GM23248 (cell line): ENCODE measurements around the gene LRP4. TPM values are rescaled to one million over a fixed set of nuclear protein-coding genes. Genes with fewer than 3 reads are reported as not detected.

Experiments used
- DNase-seq: peaks from one replicate; pipeline ENCODE4 v3.0.0-alpha.2; 2015
- H2AFZ ChIP-seq: fragments of 200-600 bp; sonication (generic); 2 replicates; pipeline ENCODE4 v1.6.1; 2016; ENCODE audit warnings: antibody characterized with exemption
- H3F3A ChIP-seq: fragments of 200-600 bp; sonication (generic); 2 replicates; pipeline ENCODE4 v1.6.1; 2016; ENCODE audit warnings: mild to moderate bottlenecking, antibody characterized with exemption, mixed run types; ENCODE audit not compliant: insufficient read depth
- H3K27ac ChIP-seq: fragments of 200-600 bp; sonication (generic); 2 replicates; pipeline ENCODE4 v1.5.1; 2016; ENCODE audit warnings: mild to moderate bottlenecking
- H3K27me3 ChIP-seq: fragments of 200-600 bp; sonication (generic); replicated peaks from 2 replicates; pipeline ENCODE4 v1.6.1; 2016; ENCODE audit warnings: mild to moderate bottlenecking; ENCODE audit not compliant: insufficient read depth
- H3K36me3 ChIP-seq: fragments of 200-600 bp; sonication (generic); 2 replicates; pipeline ENCODE4 v1.6.1; 2016; ENCODE audit warnings: low read depth, mild to moderate bottlenecking
- H3K4me1 ChIP-seq: fragments of 200-600 bp; sonication (generic); 2 replicates; pipeline ENCODE4 v1.6.1; 2016; ENCODE audit warnings: mild to moderate bottlenecking; ENCODE audit not compliant: insufficient read depth
- H3K4me2 ChIP-seq: fragments of 200-600 bp; sonication (generic); one replicate; pipeline ENCODE4 v1.6.1; 2016; ENCODE audit warnings: mild to moderate bottlenecking; ENCODE audit not compliant: unreplicated experiment
- H3K4me3 ChIP-seq: fragments of 200-600 bp; sonication (generic); 2 replicates; pipeline ENCODE4 v1.5.1; 2016; ENCODE audit warnings: mild to moderate bottlenecking
- H3K79me2 ChIP-seq: fragments of 200-600 bp; sonication (generic); 2 replicates; pipeline ENCODE4 v1.6.1; 2016; ENCODE audit warnings: mild to moderate bottlenecking; ENCODE audit not compliant: insufficient read depth
- H3K9ac ChIP-seq: fragments of 200-600 bp; sonication (generic); 2 replicates; pipeline ENCODE4 v1.6.1; 2016; ENCODE audit warnings: mild to moderate bottlenecking
- H3K9me2 ChIP-seq: fragments of 200-600 bp; sonication (generic); 2 replicates; pipeline ENCODE4 v1.6.1; 2016; ENCODE audit warnings: mixed run types, mild to moderate bottlenecking, moderate library complexity; ENCODE audit not compliant: insufficient read depth
- H3K9me3 ChIP-seq: fragments of 200-600 bp; sonication (generic); one replicate; pipeline ENCODE4 v1.6.1; 2017; ENCODE audit warnings: low read depth
- H4K20me1 ChIP-seq: fragments of 200-600 bp; sonication (generic); 2 replicates; pipeline ENCODE4 v1.6.0; 2016; ENCODE audit not compliant: insufficient read depth
- EZH2 ChIP-seq: fragments of 200-600 bp; sonication (generic); IDR thresholded peaks from 2 replicates; pipeline ENCODE4 v1.6.1; 2018; ENCODE audit warnings: antibody characterized with exemption, mild to moderate bottlenecking; ENCODE audit not compliant: insufficient read depth, poor library complexity, severe bottlenecking
- EZH2phosphoT487 ChIP-seq: fragments of 200-600 bp; sonication (generic); IDR thresholded peaks from 2 replicates; pipeline ENCODE4 v1.6.1; 2018; ENCODE audit warnings: antibody characterized with exemption, moderate library complexity, mild to moderate bottlenecking, low read depth; ENCODE audit not compliant: insufficient read depth
- WGBS, 2 experiments: methylation state at CpG; one replicate each; pipeline ENCODE4 v1.1.6; 2015 to 2017; ENCODE audit warnings: low lambda C conversion rate in 2 of 2, low coverage in 1 of 2; ENCODE audit errors: missing lambda C conversion rate in 2 of 2; 5-methylcytosine and 5-hydroxymethylcytosine counted together
- in situ Hi-C: fragments of 300-500 bp; cut with MboI; formaldehyde crosslinking; loops from 2 replicates; pipeline ENCODE4 v1.15.0; 2020
- polyA plus RNA-seq: library from polyadenylated mRNA; unstranded; fragments of >200 nt; fragmentation: Nextera tagmentation; extraction: Ambion mirVana; gene quantifications from 2 replicates; pipeline ENCODE4 v1.2.1, GENCODE V29; 2016
- total RNA-seq: library from RNA; depleted of rRNA; stranded (reverse); fragments of >200 nt; shearing (Covaris generic); gene quantifications from 2 replicates; pipeline ENCODE4 v1.2.3, GENCODE V29; 2014

Gene LRP4
- total and polyA plus RNA-seq, 2 experiments from 2014 or later: 1.4 to 2.9 TPM

DNA sequence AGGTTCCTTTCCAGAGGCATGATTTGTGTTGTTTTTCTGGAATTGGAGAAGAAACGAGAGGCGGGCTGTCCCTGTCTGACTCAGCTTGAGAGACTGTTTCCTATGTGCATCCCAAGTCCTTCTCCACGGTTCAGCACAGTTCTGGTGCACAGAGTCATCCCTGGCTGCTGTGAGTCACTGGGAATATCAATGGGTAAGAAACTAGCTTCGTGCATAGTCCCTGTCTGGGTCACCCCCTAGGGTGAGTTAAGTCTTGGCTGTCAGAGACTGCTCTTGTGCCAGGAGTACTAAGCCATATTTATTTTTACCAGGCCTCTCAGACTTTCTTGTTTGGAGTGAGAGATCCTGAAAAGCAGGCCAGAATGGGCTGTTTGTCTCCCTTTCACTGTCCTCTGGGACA lies 2.4 kb upstream of the LRP4 start:
- H3K9me2 ChIP-seq: no peaks in the 10 kb centered on the region
- H3K4me1 ChIP-seq: peaks cover 30% of the 10 kb centered on the region
- no peaks in the 10 kb centered on the region for H3K79me2 ChIP-seq
- H3K27ac ChIP-seq: peak overlapping the region; percentile 96
- WGBS, 2 experiments: 0 to 1% methylated on average over 4 of the region's 4 CpGs
- H3K27me3 ChIP-seq: no peaks in the 10 kb centered on the region
- peak overlapping the region; percentile 70 for H2AFZ ChIP-seq
- in situ Hi-C loops: no loop called here
- H3K4me3 ChIP-seq: peak overlapping the region; percentile 39
- H3K9ac ChIP-seq: peak overlapping the region; percentile 81
- TF ChIP-seq EZH2phosphoT487 (no peak), EZH2 (no peak)
- no peaks in the 10 kb centered on the region for H4K20me1 ChIP-seq
- peaks cover 40% of the 10 kb centered on the region for H3F3A ChIP-seq
- DNase-seq: peak; percentile 99
- no peaks in the 10 kb centered on the region for H3K36me3 ChIP-seq
- no peaks in the 10 kb centered on the region for H3K9me3 ChIP-seq
- H3K4me2 ChIP-seq: peak overlapping the region; percentile 68

DNA sequence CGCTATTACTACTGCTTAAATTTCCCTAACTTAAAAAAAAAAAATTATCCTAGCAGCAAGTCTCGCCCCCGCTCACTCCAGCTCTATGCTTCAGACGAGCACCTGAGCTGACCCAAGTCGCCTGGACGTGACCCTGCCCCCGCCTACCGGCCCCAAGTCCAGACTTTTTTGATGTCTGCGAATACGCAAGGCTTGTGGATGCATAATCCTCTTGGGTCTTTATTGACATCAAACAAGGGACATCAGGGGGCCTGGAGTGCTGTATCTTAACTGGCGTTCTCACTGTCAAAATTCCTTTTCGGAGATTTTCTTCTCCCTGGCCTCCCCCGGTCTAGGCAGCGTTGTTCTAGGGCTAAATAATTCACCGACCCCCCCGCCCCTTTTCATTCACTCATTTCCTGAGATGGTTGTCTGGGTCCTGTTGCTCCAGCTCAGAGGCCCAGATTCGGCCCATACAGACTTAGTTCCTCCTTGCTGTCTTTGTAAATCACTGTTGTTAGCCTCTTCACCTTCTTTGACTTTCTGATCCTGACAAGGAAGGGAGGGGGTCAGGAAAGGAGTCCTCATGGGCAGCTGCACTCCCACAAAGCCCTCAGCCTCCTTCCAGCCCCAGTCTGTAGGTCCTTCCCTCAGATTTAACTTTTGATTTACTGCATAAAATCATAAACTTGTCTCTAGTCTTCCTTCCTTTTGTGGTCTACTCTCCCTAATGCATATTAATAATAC lies 601 bp upstream of the LRP4 start:
- peak overlapping the region; percentile 54 for H3K4me2 ChIP-seq
- peaks cover 41% of the 10 kb centered on the region for H3K4me1 ChIP-seq
- no peaks in the 10 kb centered on the region for H3K27me3 ChIP-seq
- peak overlapping the region; percentile 38 for H2AFZ ChIP-seq
- H3K9me3 ChIP-seq: no peaks in the 10 kb centered on the region
- no peak for TF ChIP-seq EZH2phosphoT487
- H4K20me1 ChIP-seq: no peaks in the 10 kb centered on the region
- H3K9ac ChIP-seq: peak overlapping the region; percentile 64
- in situ Hi-C loops: no loop called here
- 19 to 20% methylated on average over 16 to 17 of the region's 17 CpGs for WGBS, 2 experiments
- H3F3A ChIP-seq: peaks cover 55% of the 10 kb centered on the region
- no peak for DNase-seq
- H3K9me2 ChIP-seq: no peaks in the 10 kb centered on the region
- peak overlapping the region; percentile 71 for H3K4me3 ChIP-seq
- peak overlapping the region; percentile 96; the same call in 1 of the 2 replicates for H3K27ac ChIP-seq
- no peaks in the 10 kb centered on the region for H3K79me2 ChIP-seq
- no peaks in the 10 kb centered on the region for H3K36me3 ChIP-seq

- H3F3A ChIP-seq: peaks cover 60% of the 10 kb centered on the region
- in situ Hi-C loops: no loop called here
- peak overlapping the region; percentile 71 for H3K4me3 ChIP-seq
- TF ChIP-seq EZH2phosphoT487 (no peak), EZH2 (no peak)
- H3K4me1 ChIP-seq: peaks cover 46% of the 10 kb centered on the region
- no peaks in the 10 kb centered on the region for H3K79me2 ChIP-seq
- WGBS, 2 experiments: 1 to 3% methylated on average over 14 to 22 of the region's 22 CpGs
- no peaks in the 10 kb centered on the region for H3K36me3 ChIP-seq
- peak overlapping the region; percentile 78 for H2AFZ ChIP-seq
- H3K4me2 ChIP-seq: peak overlapping the region; percentile 93
- H3K27me3 ChIP-seq: no peaks in the 10 kb centered on the region
- H3K9me3 ChIP-seq: no peaks in the 10 kb centered on the region
- H3K9ac ChIP-seq: peak overlapping the region; percentile 70
- DNase-seq: peak; percentile 24
- H4K20me1 ChIP-seq: no peaks in the 10 kb centered on the region
- no peaks in the 10 kb centered on the region for H3K9me2 ChIP-seq
- H3K27ac ChIP-seq: 0 out of 2 replicates have a peak overlapping the region, but pooled peaks have one; percentile 65
Observed at GRCh38 chr11:46917762-46918082, 628 bp downstream of the LRP4 start.

GRCh38 chr11:46917109-46917761 lies 1.1 kb downstream of the LRP4 start:
- Histone ChIP-seq H3K4me3 (peak overlapping the region; percentile 71), H3K36me3 (no peaks in the 10 kb centered on the region), H4K20me1 (no peaks in the 10 kb centered on the region), H3K27me3 (no peaks in the 10 kb centered on the region), H3K27ac (peak overlapping the region; percentile 65), H3K9ac (peak overlapping the region; percentile 70), H2AFZ (peak overlapping the region; percentile 78), H3F3A (peaks cover 60% of the 10 kb centered on the region), H3K79me2 (no peaks in the 10 kb centered on the region), H3K9me3 (no peaks in the 10 kb centered on the region), H3K9me2 (no peaks in the 10 kb centered on the region), H3K4me2 (peak overlapping the region; percentile 93), H3K4me1 (peaks cover 46% of the 10 kb centered on the region)
- 2 to 3% methylated on average over 27 to 30 of the region's 31 CpGs for WGBS, 2 experiments
- no peak for TF ChIP-seq EZH2
- no peak for TF ChIP-seq EZH2phosphoT487
- DNase-seq: peak; percentile 17
- in situ Hi-C loops: no loop called here
